Mononuclear cell (primary cell): Measurements from ENCODE around the gene CARMIL1. TPM values are rescaled to one million over a fixed set of nuclear protein-coding genes. Genes with fewer than 3 reads are reported as not detected.
A peak's percentile ranks its signal among the peaks of the same experiment; 100 is the strongest.

ENCODE experiments used
- H3K27me3 ChIP-seq: 2 replicates; pipeline ENCODE4 v1.6.0; 2011; ENCODE audit warnings: low read length, control low read depth; ENCODE audit not compliant: insufficient read depth
- H3K4me1 ChIP-seq: 2 replicates; pipeline ENCODE4 v1.5.1; 2011; ENCODE audit warnings: mild to moderate bottlenecking, low read length, control low read depth; ENCODE audit not compliant: insufficient read depth
- H3K4me3 ChIP-seq: 2 replicates; pipeline ENCODE4 v1.5.1; 2011; ENCODE audit warnings: mild to moderate bottlenecking, low read length, moderate library complexity
- H3K9me3 ChIP-seq: 2 replicates; pipeline ENCODE4 v1.5.1; 2011; ENCODE audit warnings: low read depth, mild to moderate bottlenecking, control low read depth, low read length
- total RNA-seq: library from RNA; depleted of rRNA; stranded (reverse); fragments of >200 nt; gene quantifications from one replicate; pipeline ENCODE4 v1.2.3, GENCODE V29; 2012

Gene CARMIL1
- total RNA-seq, 1 donor: 3.1 TPM

- H3K9me3 ChIP-seq: no peaks in the 10 kb centered on the region
- no peaks in the 10 kb centered on the region for H3K4me1 ChIP-seq
- no peak overlapping the region for H3K4me3 ChIP-seq
- H3K27me3 ChIP-seq: no peaks in the 10 kb centered on the region
Observed at GRCh38 chr6:25351485-25351884, 72.3 kb downstream of the CARMIL1 start.

GRCh38 chr6:25352285-25352684 is 73.1 kb downstream of the CARMIL1 start:
- Histone ChIP-seq H3K9me3 (no peaks in the 10 kb centered on the region), H3K27me3 (no peaks in the 10 kb centered on the region), H3K4me3 (no peak overlapping the region), H3K4me1 (no peaks in the 10 kb centered on the region)

- H3K4me3 ChIP-seq: no peak overlapping the region
- no peaks in the 10 kb centered on the region for H3K4me1 ChIP-seq
- no peaks in the 10 kb centered on the region for H3K27me3 ChIP-seq
- no peaks in the 10 kb centered on the region for H3K9me3 ChIP-seq
Observed at GRCh38 chr6:25354078-25354932, 75.1 kb downstream of the CARMIL1 start.

- Histone ChIP-seq H3K27me3 (no peaks in the 10 kb centered on the region), H3K4me1 (peaks cover 12% of the 10 kb centered on the region), H3K4me3 (no peak overlapping the region), H3K9me3 (no peaks in the 10 kb centered on the region)
Observed at GRCh38 chr6:25359191-25359861, 80.2 kb downstream of the CARMIL1 start.

- Histone ChIP-seq H3K9me3 (no peaks in the 10 kb centered on the region), H3K27me3 (no peaks in the 10 kb centered on the region), H3K4me3 (no peak overlapping the region)
Observed at GRCh38 chr6:25359891-25360290, 80.7 kb downstream of the CARMIL1 start.

GRCh38 chr6:25360621-25361020 is 81.4 kb downstream of the CARMIL1 start:
- Histone ChIP-seq H3K4me1 (peaks cover 25% of the 10 kb centered on the region), H3K4me3 (no peak overlapping the region), H3K9me3 (no peaks in the 10 kb centered on the region), H3K27me3 (no peaks in the 10 kb centered on the region)

More at GRCh38 chr6:25359891-25360290, 80.7 kb downstream of the CARMIL1 start:
- H3K4me1 ChIP-seq: peaks cover 18% of the 10 kb centered on the region

- H3K4me3 ChIP-seq: no peak overlapping the region
- no peaks in the 10 kb centered on the region for H3K9me3 ChIP-seq
- peaks cover 42% of the 10 kb centered on the region for H3K4me1 ChIP-seq
- no peaks in the 10 kb centered on the region for H3K27me3 ChIP-seq
Observed at GRCh38 chr6:25363427-25363826, 84.3 kb downstream of the CARMIL1 start.

GRCh38 chr6:25365154-25365553 is 86.0 kb downstream of the CARMIL1 start:
- no peak overlapping the region for H3K4me3 ChIP-seq
- H3K27me3 ChIP-seq: no peaks in the 10 kb centered on the region
- peaks cover 53% of the 10 kb centered on the region for H3K4me1 ChIP-seq
- no peaks in the 10 kb centered on the region for H3K9me3 ChIP-seq

- peak overlapping the region; percentile 9 for H3K4me3 ChIP-seq
- H3K9me3 ChIP-seq: no peaks in the 10 kb centered on the region
- peaks cover 53% of the 10 kb centered on the region for H3K4me1 ChIP-seq
- no peaks in the 10 kb centered on the region for H3K27me3 ChIP-seq
Observed at GRCh38 chr6:25366903-25367545, 87.8 kb downstream of the CARMIL1 start.

GRCh38 chr6:25369036-25369432 is 89.9 kb downstream of the CARMIL1 start:
- Histone ChIP-seq H3K27me3 (no peaks in the 10 kb centered on the region), H3K4me1 (peaks cover 43% of the 10 kb centered on the region), H3K9me3 (no peaks in the 10 kb centered on the region), H3K4me3 (no peak overlapping the region)

- Histone ChIP-seq H3K9me3 (peaks cover 3% of the 10 kb centered on the region), H3K4me3 (no peak overlapping the region)
Observed at GRCh38 chr6:25369433-25370177, 90.4 kb downstream of the CARMIL1 start.

GRCh38 chr6:25370178-25371036 is 91.2 kb downstream of the CARMIL1 start:
- Histone ChIP-seq H3K4me1 (peaks cover 30% of the 10 kb centered on the region), H3K27me3 (no peaks in the 10 kb centered on the region), H3K4me3 (no peak overlapping the region), H3K9me3 (peaks cover 8% of the 10 kb centered on the region)

More at GRCh38 chr6:25369433-25370177, 90.4 kb downstream of the CARMIL1 start:
- peaks cover 38% of the 10 kb centered on the region for H3K4me1 ChIP-seq
- no peaks in the 10 kb centered on the region for H3K27me3 ChIP-seq

- Histone ChIP-seq H3K9me3 (peaks cover 8% of the 10 kb centered on the region), H3K4me3 (no peak overlapping the region), H3K27me3 (no peaks in the 10 kb centered on the region), H3K4me1 (peaks cover 24% of the 10 kb centered on the region)
Observed at GRCh38 chr6:25371037-25371347, 91.8 kb downstream of the CARMIL1 start.

GRCh38 chr6:25375125-25375524 is 96.0 kb downstream of the CARMIL1 start:
- no peaks in the 10 kb centered on the region for H3K4me1 ChIP-seq
- no peaks in the 10 kb centered on the region for H3K27me3 ChIP-seq
- peaks cover 8% of the 10 kb centered on the region for H3K9me3 ChIP-seq
- no peak overlapping the region for H3K4me3 ChIP-seq
